Measurements from ENCODE around the gene SLC38A1.
"Not testable (repeated sequence)": the region's sequence is repeated elsewhere in the genome, so short reads cannot be mapped to it uniquely, and the experiment has no call there.

Gene SLC38A1

DNA sequence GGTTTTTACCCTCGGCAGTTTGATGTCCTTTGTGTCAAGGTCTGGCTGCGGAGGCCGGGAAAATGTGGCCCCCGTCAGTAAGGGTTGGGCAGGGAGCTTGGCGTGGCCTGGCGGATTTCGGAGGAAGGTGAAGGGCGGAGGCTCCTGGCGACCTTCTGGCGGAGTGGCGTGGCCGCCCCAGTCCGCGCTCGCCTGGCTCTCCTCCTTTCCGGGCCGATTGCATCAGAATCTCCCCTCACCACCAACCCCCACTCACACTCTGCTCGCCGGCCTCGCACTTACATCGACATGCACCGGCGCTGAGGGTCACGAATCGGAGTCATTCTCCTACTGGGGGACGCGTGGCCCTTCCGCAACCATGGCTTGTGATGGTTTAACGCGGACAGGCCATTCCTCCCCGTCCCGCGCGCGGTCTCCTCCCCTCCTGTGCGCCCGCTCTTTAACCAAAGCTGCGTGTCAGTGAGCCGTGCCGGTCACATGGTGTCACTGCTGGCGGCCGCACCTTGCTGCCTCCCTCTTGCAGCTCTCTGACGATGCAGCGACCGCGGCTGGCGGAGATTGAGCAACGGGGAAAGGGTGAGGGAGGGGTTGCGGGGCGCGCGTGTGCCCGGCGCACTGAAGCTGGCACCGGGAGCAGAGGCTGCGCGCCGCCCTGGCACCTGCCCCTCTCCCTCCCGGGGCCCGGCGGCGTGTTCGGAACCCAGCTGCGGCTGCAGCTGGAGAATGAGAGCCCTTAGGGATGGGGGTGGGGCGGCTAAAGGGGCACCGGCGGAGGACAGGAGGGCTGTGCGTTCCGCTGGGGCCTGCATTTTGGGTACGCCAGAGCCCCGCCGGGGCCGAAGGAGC lies at the start of gene SLC38A1:
TSS of gene SLC38A1 (minus strand) at position 461 of the 846 bp plus-strand sequence. CDS start 29,243 bp downstream, outside the sequence.
- peak; percentile 57 for DNase-seq (ENCODE audit: low read depth)

GRCh38 chr12:46318037-46318436 lies 49.2 kb upstream of the SLC38A1 start:
- no peak for DNase-seq (ENCODE audit: low read depth)

- no peak for DNase-seq (ENCODE audit: low read depth)
Observed at GRCh38 chr12:46304070-46304469, 35.2 kb upstream of the SLC38A1 start.

- DNase-seq (ENCODE audit: low read depth), result no peak
Observed at GRCh38 chr12:46303039-46303666, 34.3 kb upstream of the SLC38A1 start.

DNA sequence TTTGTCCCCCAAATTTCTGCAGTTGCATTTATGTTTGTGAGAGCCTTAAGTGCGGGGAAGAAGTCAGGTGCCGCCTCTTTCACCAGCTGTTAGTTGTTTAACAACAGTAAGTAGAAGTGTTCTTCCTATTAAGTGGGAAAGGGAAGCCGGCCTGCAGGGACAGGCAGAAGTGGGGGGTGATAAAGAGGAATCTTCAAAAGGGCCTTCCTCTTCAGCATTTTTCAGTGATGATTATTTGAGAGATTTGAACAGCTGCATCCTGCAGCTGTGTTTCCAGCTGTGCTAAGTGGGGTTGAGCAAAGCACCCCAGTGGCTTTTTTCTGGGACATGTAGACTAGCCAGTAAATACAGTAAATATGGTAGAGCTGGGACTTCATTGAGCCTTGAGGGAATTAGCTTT lies 32.1 kb upstream of the SLC38A1 start:
- DNase-seq (ENCODE audit: low read depth), result no peak

DNA sequence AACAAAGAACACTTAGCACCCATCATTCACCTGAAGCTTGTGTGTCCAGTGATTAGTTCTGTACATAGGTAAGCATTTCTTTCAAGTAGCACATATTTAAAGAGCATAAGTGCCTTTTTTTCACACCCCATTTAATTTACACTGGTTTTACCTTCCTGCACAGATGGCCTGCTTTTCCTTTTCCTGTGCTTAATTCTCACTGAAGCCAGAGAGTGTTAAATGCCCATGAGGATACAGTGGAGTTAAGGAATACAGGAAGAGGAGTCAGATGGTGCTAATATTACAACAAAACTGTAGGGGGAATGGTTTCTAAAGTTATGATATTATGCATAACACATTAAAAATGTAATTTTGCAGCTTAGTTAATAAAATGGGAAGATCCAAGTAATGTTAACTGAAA lies 31.0 kb upstream of the SLC38A1 start:
- no peak for DNase-seq (ENCODE audit: low read depth)

- no peak for DNase-seq (ENCODE audit: low read depth)
Observed at GRCh38 chr12:46298261-46298660, 29.4 kb upstream of the SLC38A1 start.

GRCh38 chr12:46296822-46297221 lies 28.0 kb upstream of the SLC38A1 start:
- DNase-seq (ENCODE audit: low read depth), result no peak

DNA sequence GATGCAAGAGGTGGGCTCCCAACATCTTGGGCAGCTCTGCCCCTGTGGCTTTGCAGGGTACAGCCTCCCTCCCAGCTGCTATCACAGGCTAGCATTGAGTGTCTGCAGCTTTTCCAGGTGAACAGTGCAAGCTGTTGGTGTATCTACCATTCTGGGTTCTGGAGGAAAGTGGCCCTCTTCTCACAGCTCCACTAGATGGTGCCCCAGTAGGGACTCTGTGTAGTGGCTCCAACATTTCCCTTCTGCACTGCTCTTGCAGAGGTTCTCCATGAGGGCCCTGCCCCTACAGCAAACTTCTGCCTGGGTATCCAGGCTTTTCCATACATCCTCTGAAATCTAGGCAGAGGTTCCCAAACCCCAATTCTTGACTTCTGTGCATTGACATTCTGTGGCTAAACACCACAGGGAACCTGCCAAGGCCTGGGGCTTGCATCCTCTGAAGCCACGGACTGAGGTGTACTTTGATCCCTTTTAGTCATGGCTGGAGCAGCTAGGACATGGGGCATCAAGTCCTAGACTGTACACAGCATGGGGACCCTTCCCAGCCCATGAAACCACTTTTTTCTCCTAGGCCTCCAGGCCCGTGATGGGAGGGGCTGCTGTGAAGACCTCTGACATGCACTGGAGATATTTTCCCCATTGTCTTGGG lies 24.0 kb upstream of the SLC38A1 start:
- no peak for DNase-seq (ENCODE audit: low read depth)

GRCh38 chr12:46291953-46292352 lies 23.1 kb upstream of the SLC38A1 start:
- DNase-seq (ENCODE audit: low read depth), result not testable (repeated sequence)

DNA sequence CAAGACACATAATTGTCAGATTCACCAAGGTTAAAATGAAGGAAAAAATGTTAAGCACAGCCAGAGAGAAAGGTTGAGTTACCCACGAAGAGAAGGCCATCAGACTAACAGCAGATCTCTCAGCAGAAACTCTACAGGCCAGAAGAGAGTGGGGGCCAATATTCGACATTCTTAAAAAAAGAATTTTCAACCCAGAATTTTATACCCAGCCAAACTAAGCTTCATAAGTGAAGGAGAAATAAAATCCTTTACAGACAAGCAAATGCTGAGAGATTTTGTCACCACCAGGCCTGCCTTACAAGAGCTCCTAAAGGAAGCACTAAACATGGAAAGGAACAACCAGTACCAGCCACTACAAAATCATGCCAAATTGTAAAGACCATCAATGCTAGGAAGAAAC lies 16.3 kb upstream of the SLC38A1 start:
- not testable (repeated sequence) for DNase-seq (ENCODE audit: low read depth)

- no peak for DNase-seq (ENCODE audit: low read depth)
Observed at GRCh38 chr12:46282829-46283228, 14.0 kb upstream of the SLC38A1 start.

DNA sequence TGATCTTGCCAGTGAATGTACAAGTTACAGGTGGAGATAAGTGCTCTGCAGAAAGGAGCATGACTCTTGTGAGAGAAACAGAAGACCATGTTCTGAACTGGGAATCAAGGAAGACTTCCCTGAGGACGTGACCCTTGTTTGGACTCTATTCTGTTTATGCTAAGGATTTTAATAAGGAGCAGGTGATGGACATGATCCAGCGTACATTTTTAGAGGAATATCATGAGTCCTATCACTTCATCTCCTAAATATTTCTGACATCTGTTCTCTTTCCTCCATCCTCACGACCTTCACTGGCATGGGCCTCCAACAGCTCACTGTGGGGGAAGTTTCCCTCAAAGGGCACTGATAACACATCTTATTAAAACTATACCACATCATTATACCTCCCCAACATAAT lies 7.9 kb upstream of the SLC38A1 start:
- DNase-seq (ENCODE audit: low read depth), result no peak

GRCh38 chr12:46271863-46272262 lies 3.0 kb upstream of the SLC38A1 start:
- DNase-seq (ENCODE audit: low read depth), result no peak

GRCh38 chr12:46269429-46270241 lies 792 bp upstream of the SLC38A1 start:
- peak; percentile 45 for DNase-seq (ENCODE audit: low read depth)

DNA sequence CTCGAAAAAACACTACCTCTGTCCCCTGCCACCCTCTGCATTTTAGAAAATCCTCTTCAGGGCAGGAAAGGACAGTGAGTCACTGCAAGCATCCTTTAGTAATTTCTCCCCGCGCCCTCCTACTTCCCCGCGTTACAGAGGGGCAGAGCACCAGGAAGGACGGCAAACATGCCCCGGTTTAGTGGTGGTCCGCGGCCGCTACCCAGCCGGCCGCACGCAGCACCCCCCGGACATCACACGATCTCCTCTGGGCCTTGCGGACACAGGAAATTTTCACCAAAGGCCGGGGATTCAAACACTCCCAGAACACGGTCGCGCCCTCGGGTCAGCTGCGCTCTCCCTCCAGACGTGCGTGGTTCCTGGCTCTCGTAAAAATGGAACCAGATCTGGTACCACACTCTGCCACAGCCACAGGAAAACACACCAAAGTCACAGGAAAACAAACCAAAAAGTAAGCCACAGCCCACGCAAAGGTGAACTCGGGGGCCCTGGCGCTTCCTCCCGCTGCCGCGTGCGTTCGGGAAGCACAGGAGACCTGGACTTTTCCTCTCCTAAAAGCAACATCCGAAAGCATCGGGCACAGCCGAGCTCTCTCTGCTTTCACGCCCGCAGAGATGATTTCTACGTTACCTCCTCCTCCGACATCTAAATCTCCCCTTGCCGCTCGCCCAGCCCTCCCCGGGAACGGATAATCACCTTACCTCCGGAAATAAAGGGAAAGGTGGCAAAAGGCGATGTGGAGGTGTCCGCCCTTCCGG lies 839 bp downstream of the SLC38A1 start:
- peak; percentile 8 for DNase-seq (ENCODE audit: low read depth)

DNA sequence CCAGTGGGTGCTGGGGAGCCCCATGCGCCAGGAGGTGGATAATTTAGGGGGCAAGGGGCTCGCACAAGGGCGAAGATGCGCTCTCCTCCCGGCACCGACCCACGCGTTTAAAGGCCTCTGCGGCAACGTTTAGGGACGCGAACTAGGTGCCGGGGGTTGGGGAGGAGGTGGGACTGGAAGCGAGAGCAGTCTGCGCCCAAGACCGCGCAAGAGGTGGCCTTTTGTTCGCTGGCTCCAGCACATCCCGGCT lies 1.3 kb downstream of the SLC38A1 start:
- DNase-seq (ENCODE audit: low read depth), result no peak

GRCh38 chr12:46266869-46267574 lies 1.8 kb downstream of the SLC38A1 start:
- DNase-seq (ENCODE audit: low read depth), result peak; percentile 32

DNA sequence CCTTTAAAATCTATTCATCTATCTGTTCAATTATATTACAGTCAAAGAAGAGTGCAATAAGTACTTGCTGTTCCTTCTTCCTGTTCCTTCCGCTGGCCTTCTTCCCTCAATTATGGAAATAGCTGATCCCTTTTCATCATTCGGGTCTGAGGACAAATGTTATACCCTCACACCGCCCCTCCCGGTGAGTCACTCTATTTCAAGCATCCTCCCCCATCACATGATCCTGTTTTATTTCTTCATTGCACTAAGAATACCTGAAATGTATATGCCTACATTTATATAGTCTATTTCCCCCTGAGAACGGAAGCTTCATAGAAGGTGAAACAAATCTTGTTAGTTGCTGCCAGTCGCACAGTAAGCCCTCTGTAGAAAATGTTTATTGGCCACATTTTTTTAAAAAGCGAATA lies 2.5 kb downstream of the SLC38A1 start:
- no peak for DNase-seq (ENCODE audit: low read depth)

DNA sequence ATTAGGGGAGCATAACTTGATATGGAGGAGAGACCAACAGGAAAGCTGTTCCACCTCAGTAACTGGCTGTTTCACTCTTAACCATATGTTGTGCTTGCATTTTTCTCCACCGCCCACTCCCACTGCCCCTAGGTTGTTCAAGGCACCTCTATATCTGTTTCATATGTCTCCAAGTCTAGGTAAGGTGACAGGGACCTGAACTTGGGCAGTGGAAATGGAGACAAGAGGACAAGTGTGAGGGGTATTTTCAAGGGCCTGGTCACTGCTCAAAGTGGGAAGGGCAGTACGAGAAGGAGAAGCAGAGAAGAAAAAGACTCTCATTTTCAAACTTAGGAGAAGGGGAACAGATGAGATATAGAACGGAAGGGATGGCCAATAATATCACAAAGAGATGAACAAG lies 3.1 kb downstream of the SLC38A1 start:
- DNase-seq (ENCODE audit: low read depth), result no peak

- DNase-seq (ENCODE audit: low read depth), result no peak
Observed at GRCh38 chr12:46265102-46265501, 3.7 kb downstream of the SLC38A1 start.

Measured in stimulated activated CD8-positive, alpha-beta memory T cell treated with anti-CD3 and anti-CD28 coated beads, Interleukin-7, amount 100 ng/mL, for 24 hours (primary cell).